CD4-positive, alpha-beta T cell treated with Interleukin-2 at 100 ng/mL for 4 hours (primary cell): ENCODE results near the gene GABRP.

Experiments used
- DNase-seq: peaks from one replicate; pipeline ENCODE4 v3.0.0-alpha.2; 2020; ENCODE audit warnings: low spot score

GABRP gene

DNA sequence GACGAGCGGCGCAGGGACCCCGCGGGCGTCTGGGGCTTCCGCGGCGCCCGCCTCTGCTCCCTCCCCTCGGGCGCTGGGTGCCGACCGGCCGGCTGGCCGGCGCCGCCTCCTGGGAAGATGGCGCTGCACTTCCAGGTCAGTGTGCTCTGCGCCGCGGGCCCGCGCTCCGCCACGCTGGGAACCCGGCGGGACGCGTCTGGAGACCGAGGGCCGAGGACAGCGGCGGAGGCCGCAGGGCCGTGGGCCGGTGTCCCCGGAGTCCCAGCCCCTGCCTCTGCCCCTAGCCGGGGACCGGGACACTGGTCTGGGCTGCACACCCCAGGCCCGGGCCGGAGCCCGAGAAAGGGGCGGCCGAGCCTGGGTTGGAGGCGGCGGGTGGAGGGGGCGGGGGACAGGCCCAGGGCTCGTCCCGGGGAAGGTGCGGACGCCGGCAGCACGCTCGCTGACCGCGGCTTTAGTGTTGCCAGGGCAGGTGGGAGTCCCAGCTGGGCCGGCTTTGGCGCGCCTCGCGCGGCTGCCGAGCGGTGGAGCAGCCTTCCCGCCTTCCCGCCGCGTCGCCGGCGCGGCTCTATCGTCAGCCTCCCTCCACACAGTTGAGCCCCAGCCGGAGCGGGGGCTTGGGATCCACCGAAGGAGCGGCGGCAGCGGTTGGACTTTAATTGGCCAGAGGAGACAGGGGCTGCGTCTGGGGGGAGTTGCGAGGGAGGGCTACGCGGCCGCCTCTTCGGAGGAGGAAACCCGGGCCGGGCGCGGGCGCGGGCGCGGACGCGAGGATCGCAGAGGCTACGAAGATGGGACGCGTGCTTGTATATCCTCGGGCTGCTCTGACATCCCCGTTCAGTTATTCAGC lies 78.6 kb downstream of the GABRP start, which contains the start of gene RANBP17:
Gene RANBP17 (plus strand): TSS at position 102 of the 850 bp plus-strand sequence.
- DNase-seq = no peak

- DNase-seq = no peak
Observed at GRCh38 chr5:170863646-170864045, 80.1 kb downstream of the GABRP start.
